SK-N-SH (cell line): ENCODE measurements around the gene PSMG3. TPM values are rescaled to one million over a fixed set of nuclear protein-coding genes. Genes with fewer than 3 reads are reported as not detected.

Experiments
- CTCF ChIA-PET: fragments of 300-600, 350-600 bp; formaldehyde crosslinking; extraction: SDS; loops from one replicate; lab custom pipeline; 2021; lab: Yijun Ruan, JAX
- POLR2A ChIA-PET: fragments of 350-600 bp; sonication (Branson Sonifier 250); formaldehyde crosslinking; extraction: SDS; loops from one replicate; lab custom pipeline; 2020; ENCODE audit warnings: antibody characterized with exemption, inconsistent platforms; lab: Yijun Ruan, JAX
- DNase-seq: peaks from one replicate; pipeline ENCODE4 v3.0.0; 2012
- H2AFZ ChIP-seq: fragments of 200-600 bp; sonication (generic); 2 replicates; pipeline ENCODE4 v1.8.1; 2016; ENCODE audit warnings: antibody characterized with exemption, mild to moderate bottlenecking, low read depth
- H3F3A ChIP-seq: fragments of 200-600 bp; sonication (generic); replicated peaks from 2 replicates; pipeline ENCODE3; 2016; ENCODE audit warnings: antibody characterized with exemption, mild to moderate bottlenecking; ENCODE audit not compliant: insufficient read depth
- H3K27ac ChIP-seq, 2 experiments: fragments of 200-500 bp in 1 of 2; fragments of 200-600 bp in 1 of 2; sonication (Bioruptor generic) in 1 of 2; sonication (generic), shearing (Covaris generic) in 1 of 2; 2 replicates each; pipeline versions ENCODE4 v1.5.1 to v1.6.1; 2014 to 2016; ENCODE audit warnings: low read depth in 2 of 2, inconsistent platforms in 1 of 2, low read length in 1 of 2, mild to moderate bottlenecking in 1 of 2, mixed read lengths in 1 of 2
- H3K27me3 ChIP-seq: fragments of 200-600 bp; sonication (generic), shearing (Covaris generic); 2 replicates; pipeline ENCODE4 v1.6.1; 2016; ENCODE audit warnings: mixed run types; ENCODE audit not compliant: insufficient read depth
- H3K36me3 ChIP-seq, 2 experiments: fragments of 200-500 bp in 1 of 2; fragments of 200-600 bp in 1 of 2; sonication (Bioruptor generic) in 1 of 2; sonication (generic) in 1 of 2; replicated peaks in 1 of 2; 2 replicates each; pipeline versions ENCODE3 to v1.5.1; 2014 to 2016; ENCODE audit warnings: low read length in 1 of 2, mild to moderate bottlenecking in 1 of 2; ENCODE audit not compliant: insufficient read depth in 2 of 2, control insufficient read depth in 1 of 2
- H3K4me1 ChIP-seq, 2 experiments: fragments of 200-500 bp in 1 of 2; fragments of 200-600 bp in 1 of 2; sonication (Bioruptor generic) in 1 of 2; sonication (generic), shearing (Covaris generic) in 1 of 2; 2 replicates each; pipeline versions ENCODE4 v1.5.1 to v1.6.1; 2014 to 2016; ENCODE audit warnings: low read depth in 1 of 2, low read length in 1 of 2, mixed run types in 1 of 2; ENCODE audit not compliant: insufficient read depth in 2 of 2, control insufficient read depth in 1 of 2
- H3K4me2 ChIP-seq: fragments of 200-600 bp; sonication (generic), shearing (Covaris generic); 2 replicates; pipeline ENCODE4 v1.6.1; 2017; ENCODE audit warnings: mixed run types
- H3K4me3 ChIP-seq, 2 experiments: fragments of 200-500 bp in 1 of 2; fragments of 200-600 bp in 1 of 2; sonication (Bioruptor generic) in 1 of 2; sonication (generic), shearing (Covaris generic) in 1 of 2; 2 replicates each; pipeline versions ENCODE4 v1.5.1 to v1.8.1; 2014 to 2016; ENCODE audit warnings: low read depth in 2 of 2, inconsistent platforms in 1 of 2, low read length in 1 of 2, mild to moderate bottlenecking in 1 of 2, mixed read lengths in 1 of 2, moderate library complexity in 1 of 2
- H3K79me2 ChIP-seq: fragments of 200-600 bp; sonication (generic); 2 replicates; pipeline ENCODE4 v1.8.1; 2017; ENCODE audit warnings: mild to moderate bottlenecking; ENCODE audit not compliant: insufficient read depth
- H3K9ac ChIP-seq: fragments of 200-600 bp; sonication (generic); 2 replicates; pipeline ENCODE4 v1.6.1; 2017; ENCODE audit warnings: mixed run types
- H3K9me2 ChIP-seq: fragments of 200-600 bp; sonication (generic); 2 replicates; pipeline ENCODE4 v1.6.1; 2017; ENCODE audit warnings: mixed run types
- H3K9me3 ChIP-seq: fragments of 200-600 bp; sonication (generic); 2 replicates; pipeline ENCODE4 v1.6.1; 2017; ENCODE audit warnings: mixed run types, mild to moderate bottlenecking, moderate library complexity
- H4K20me1 ChIP-seq: fragments of 200-600 bp; sonication (generic); 2 replicates; pipeline ENCODE4 v1.6.1; 2017; ENCODE audit warnings: mild to moderate bottlenecking, mixed run types; ENCODE audit not compliant: insufficient read depth
- ELF1 ChIP-seq: IDR thresholded peaks from 2 replicates; pipeline ENCODE4 v1.4.0; 2012
- EP300 ChIP-seq, 2 experiments: IDR thresholded peaks; 2 replicates each; pipeline versions ENCODE4 v1.4.0 to v1.6.1; 2012; ENCODE audit warnings: borderline replicate concordance in 1 of 2, low read depth in 1 of 2, low read length in 1 of 2
- EZH2phosphoT487 ChIP-seq: fragments of 200-600 bp; sonication (generic); IDR thresholded peaks from 2 replicates; pipeline ENCODE4 v1.6.1; 2017; ENCODE audit warnings: low read depth, mixed run types, mild to moderate bottlenecking, antibody characterized with exemption, moderate library complexity, borderline replicate concordance
- NRF1 ChIP-seq: IDR thresholded peaks from 2 replicates; pipeline ENCODE4 v1.6.1; 2012; ENCODE audit warnings: low read depth, mild to moderate bottlenecking, low read length
- POLR2AphosphoS5 ChIP-seq: IDR thresholded peaks from 2 replicates; pipeline ENCODE4 v1.6.1; 2012; ENCODE audit warnings: low read depth, low read length
- RCOR1 ChIP-seq: fragments of 150-350 bp; IDR thresholded peaks from 2 replicates; pipeline ENCODE4 v1.6.1; 2017; ENCODE audit warnings: antibody characterized with exemption, low read length
- SMC3 ChIP-seq: IDR thresholded peaks from 2 replicates; pipeline ENCODE4 v1.6.1; 2012; ENCODE audit warnings: low read depth, low read length, improper control_type of control experiment
- TCF12 ChIP-seq: IDR thresholded peaks from 2 replicates; pipeline ENCODE4 v1.4.0; 2012
- USF2 ChIP-seq: fragments of 150-350 bp; IDR thresholded peaks from 2 replicates; pipeline ENCODE4 v1.6.1; 2017; ENCODE audit warnings: antibody characterized with exemption, low read length, low read depth, borderline replicate concordance
- ZBTB33 ChIP-seq: IDR thresholded peaks from 2 replicates; pipeline ENCODE4 v1.4.0; 2012; ENCODE audit warnings: low read depth, borderline replicate concordance
- WGBS: methylation state at CpG from one replicate; pipeline ENCODE4 v1.1.6; 2017; ENCODE audit warnings: low lambda C conversion rate; 5-methylcytosine and 5-hydroxymethylcytosine counted together
- polyA plus RNA-seq, 3 experiments: library from polyadenylated mRNA; depleted of rRNA; stranded (reverse); fragments of >200 nt; gene quantifications; 2 replicates each; pipeline ENCODE4 v1.2.3, GENCODE V29; 2012

PSMG3 gene
- polyA plus RNA-seq, 1 of the 3 experiments (the other 2 are of a cell fraction) = 109 TPM

GRCh38 chr7:1602386-1602785, 32.6 kb upstream of the PSMG3 start:
- H3K79me2 ChIP-seq = no peaks in the 10 kb centered on the region
- H3K4me1 ChIP-seq = peaks cover 0 to 39% of the 10 kb centered on the region in 2 experiments; a peak in 1 of 4 replicates
- no peak overlapping the region for H3K4me3 ChIP-seq
- H2AFZ ChIP-seq = no peak overlapping the region
- ChIA-PET CTCF (no interaction called here), POLR2A (no interaction called here)
- no peaks in the 10 kb centered on the region for H3K36me3 ChIP-seq
- no peak overlapping the region for H3K27ac ChIP-seq
- no peak for DNase-seq
- no peaks in the 10 kb centered on the region for H3F3A ChIP-seq
- no peaks in the 10 kb centered on the region for H3K9me2 ChIP-seq
- H4K20me1 ChIP-seq = no peaks in the 10 kb centered on the region
- H3K9me3 ChIP-seq = no peaks in the 10 kb centered on the region
- H3K27me3 ChIP-seq = peaks cover 26% of the 10 kb centered on the region
- WGBS = 64% methylated on average over 9 of the region's 15 CpGs
- H3K4me2 ChIP-seq = no peak overlapping the region
- H3K9ac ChIP-seq = no peak overlapping the region
- no peak for TF ChIP-seq USF2
- no peak for TF ChIP-seq ZBTB33
- TF ChIP-seq RCOR1 = no peak
- TF ChIP-seq ELF1 = no peak
- no peak for TF ChIP-seq EZH2phosphoT487

GRCh38 chr7:1601956-1602355, 32.1 kb upstream of the PSMG3 start:
- H3K4me2 ChIP-seq = no peak overlapping the region
- WGBS = 78% methylated on average over 20 of the region's 24 CpGs
- H3K4me1 ChIP-seq = peaks cover 0 to 43% of the 10 kb centered on the region in 2 experiments; a peak in 1 of 4 replicates
- H3F3A ChIP-seq = no peaks in the 10 kb centered on the region
- no peak overlapping the region for H3K27ac ChIP-seq
- H4K20me1 ChIP-seq = no peaks in the 10 kb centered on the region
- H2AFZ ChIP-seq = no peak overlapping the region
- H3K9ac ChIP-seq = no peak overlapping the region
- H3K9me3 ChIP-seq = no peaks in the 10 kb centered on the region
- H3K79me2 ChIP-seq = no peaks in the 10 kb centered on the region
- ChIA-PET CTCF (no interaction called here), POLR2A (no interaction called here)
- H3K27me3 ChIP-seq = peaks cover 30% of the 10 kb centered on the region
- no peak overlapping the region for H3K4me3 ChIP-seq
- no peaks in the 10 kb centered on the region for H3K9me2 ChIP-seq
- DNase-seq = peak; percentile 39
- H3K36me3 ChIP-seq = no peaks in the 10 kb centered on the region
- TF ChIP-seq POLR2AphosphoS5 (no peak), NRF1 (no peak), EP300 (IDR thresholded peaks at IDR 0.05; ENCODE audit: borderline replicate concordance in 1 of 2, low read depth in 1 of 2, low read length in 1 of 2) (no peak), TCF12 (no peak), USF2 (no peak), SMC3 (no peak)
